Measurements from ENCODE around the gene CST4.
"Not testable (repeated sequence)": the region's sequence is repeated elsewhere in the genome, so short reads cannot be mapped to it uniquely, and the experiment has no call there.

CST4 gene

GRCh38 chr20:23659610-23659988 lies 29.2 kb downstream of the CST4 start:
- DNase-seq = not testable (repeated sequence)

GRCh38 chr20:23658989-23659609 lies 29.7 kb downstream of the CST4 start:
- DNase-seq = no peak

- no peak for DNase-seq
Observed at GRCh38 chr20:23658336-23658735, 30.5 kb downstream of the CST4 start.

- DNase-seq = no peak
Observed at GRCh38 chr20:23657202-23657601, 31.6 kb downstream of the CST4 start.

GRCh38 chr20:23656372-23656771 lies 32.5 kb downstream of the CST4 start:
- no peak for DNase-seq

- DNase-seq = no peak
Observed at GRCh38 chr20:23655491-23656211, 33.2 kb downstream of the CST4 start.

GRCh38 chr20:23654717-23655116 lies 34.1 kb downstream of the CST4 start:
- no peak for DNase-seq

GRCh38 chr20:23654000-23654399 lies 34.8 kb downstream of the CST4 start:
- no peak for DNase-seq

GRCh38 chr20:23653400-23653938 lies 35.4 kb downstream of the CST4 start:
- no peak for DNase-seq

GRCh38 chr20:23652926-23653325 lies 35.9 kb downstream of the CST4 start:
- DNase-seq = no peak

- DNase-seq = no peak
Observed at GRCh38 chr20:23652371-23652770, 36.5 kb downstream of the CST4 start.

GRCh38 chr20:23651117-23651516 lies 37.7 kb downstream of the CST4 start:
- no peak for DNase-seq

GRCh38 chr20:23649830-23650417 lies 38.9 kb downstream of the CST4 start:
- no peak for DNase-seq

- no peak for DNase-seq
Observed at GRCh38 chr20:23649242-23649641, 39.6 kb downstream of the CST4 start.

GRCh38 chr20:23647346-23647745 lies 41.5 kb downstream of the CST4 start:
- no peak for DNase-seq

GRCh38 chr20:23646106-23646873 lies 42.5 kb downstream of the CST4 start:
- no peak for DNase-seq

- DNase-seq = no peak
Observed at GRCh38 chr20:23645575-23645974, 43.3 kb downstream of the CST4 start.

GRCh38 chr20:23644164-23644563 lies 44.7 kb downstream of the CST4 start:
- DNase-seq = no peak

GRCh38 chr20:23643659-23644058 lies 45.2 kb downstream of the CST4 start:
- DNase-seq = no peak

GRCh38 chr20:23641936-23642751 lies 46.7 kb downstream of the CST4 start:
- DNase-seq = no peak

- no peak for DNase-seq
Observed at GRCh38 chr20:23640671-23641667, 47.9 kb downstream of the CST4 start.

Data from stimulated activated naive CD4-positive, alpha-beta T cell treated with Interleukin-2 at 50 U/mL for 16 hours (primary cell).